Breast epithelium (tissue), 4 donors: ENCODE measurements around the gene MTMR8. TPM values are rescaled to one million over a fixed set of nuclear protein-coding genes. Genes with fewer than 3 reads are reported as not detected.

Source experiments
- DNase-seq, 2 donors: peaks; one replicate each; pipeline ENCODE4 v3.0.0-alpha.2; 2019; ENCODE audit warnings: low spot score in 2 of 2
- H3K27ac ChIP-seq, 2 donors: fragments of 200-600 bp; sonication (generic) in 1 of 2; one replicate each; pipeline ENCODE4 v1.5.1; 2016 to 2019; ENCODE audit warnings: mild to moderate bottlenecking in 1 of 2
- H3K27me3 ChIP-seq, 2 donors: fragments of 200-600 bp; sonication (generic) in 1 of 2; one replicate each; pipeline versions ENCODE4 v1.5.1 to v1.6.0; 2017 to 2019; ENCODE audit warnings: control low read depth in 1 of 2, mild to moderate bottlenecking in 1 of 2
- H3K36me3 ChIP-seq: fragments of 200-600 bp; one replicate; pipeline ENCODE4 v1.5.1; 2019
- H3K4me1 ChIP-seq, 2 donors: fragments of 200-600 bp; sonication (generic); one replicate each; pipeline ENCODE4 v1.5.1; 2016 to 2019; ENCODE audit warnings: control low read depth in 1 of 2
- H3K4me3 ChIP-seq, 3 donors: fragments of 200-600 bp; sonication (generic); 1 replicate in 2 of 3; 2 replicates in 1 of 3; pipeline ENCODE4 v1.5.1; 2016 to 2019; ENCODE audit warnings: mild to moderate bottlenecking in 3 of 3, moderate library complexity in 2 of 3
- H3K9me3 ChIP-seq, 2 donors: fragments of 200-600 bp; sonication (generic) in 1 of 2; one replicate each; pipeline ENCODE4 v1.5.1; 2016 to 2019; ENCODE audit warnings: control low read depth in 1 of 2
- CTCF ChIP-seq, 3 donors: fragments of 450-650 bp; IDR thresholded peaks; one replicate each; pipeline ENCODE4 v1.5.1; 2016 to 2017; ENCODE audit warnings: antibody characterized with exemption in 3 of 3, mild to moderate bottlenecking in 3 of 3, moderate library complexity in 3 of 3
- POLR2A ChIP-seq: fragments of 450-650 bp; IDR thresholded peaks from one replicate; pipeline ENCODE4 v1.6.1; 2016; ENCODE audit warnings: antibody characterized with exemption, mild to moderate bottlenecking, moderate library complexity
- POLR2AphosphoS5 ChIP-seq, 3 donors: sonication (generic); formaldehyde crosslinking; IDR thresholded peaks; one replicate each; pipeline ENCODE4 v1.6.1; 2017; ENCODE audit warnings: antibody characterized with exemption in 3 of 3
- intact Hi-C: fragments of 100-400 bp; cut with DNase I; formaldehyde crosslinking; loops from one replicate; pipeline ENCODE4 v1.15.1; 2023; ENCODE audit warnings: low total_unique reads
- total RNA-seq, 3 donors: library from RNA; depleted of rRNA; stranded (reverse); fragments of >200 nt; gene quantifications; one replicate each; pipeline ENCODE4 v1.1.0, GENCODE V29; 2016

MTMR8 gene
- total RNA-seq, 3 donors from 2014 or later, result 0.96 to 3.6 (median 2.2) TPM

- no peak for DNase-seq
- no peak for TF ChIP-seq POLR2A
- TF ChIP-seq POLR2AphosphoS5 (IDR thresholded peaks at IDR 0.05), result no peak
- no peak for TF ChIP-seq CTCF (IDR thresholded peaks at IDR 0.05)
- Histone ChIP-seq H3K4me3 (no peak overlapping the region), H3K27me3 (peaks cover 0 to 6% of the 10 kb centered on the region in 2 donors), H3K36me3 (no peaks in the 10 kb centered on the region), H3K9me3 (no peaks in the 10 kb centered on the region), H3K4me1 (no peaks in the 10 kb centered on the region), H3K27ac (no peak overlapping the region)
- intact Hi-C loops, result no loop called here
Observed at GRCh38 chrX:64352081-64352480, 43.2 kb downstream of the MTMR8 start.

GRCh38 chrX:64350521-64350920, 44.7 kb downstream of the MTMR8 start:
- DNase-seq, result no peak
- no peak overlapping the region for H3K4me3 ChIP-seq
- no peak overlapping the region for H3K27ac ChIP-seq
- intact Hi-C loops, result no loop called here
- H3K4me1 ChIP-seq, result no peaks in the 10 kb centered on the region
- TF ChIP-seq POLR2A (no peak), CTCF (IDR thresholded peaks at IDR 0.05) (no peak)
- H3K27me3 ChIP-seq, result peaks cover 0 to 4% of the 10 kb centered on the region in 2 donors
- H3K9me3 ChIP-seq, result no peaks in the 10 kb centered on the region
- H3K36me3 ChIP-seq, result no peaks in the 10 kb centered on the region

GRCh38 chrX:64350047-64350446, 45.2 kb downstream of the MTMR8 start:
- intact Hi-C loops, result no loop called here
- no peak for DNase-seq
- TF ChIP-seq POLR2A, result no peak
- no peak for TF ChIP-seq CTCF (IDR thresholded peaks at IDR 0.05)
- no peak for TF ChIP-seq POLR2AphosphoS5 (IDR thresholded peaks at IDR 0.05)
- Histone ChIP-seq H3K4me1 (no peaks in the 10 kb centered on the region), H3K27ac (no peak overlapping the region), H3K9me3 (no peaks in the 10 kb centered on the region), H3K36me3 (no peaks in the 10 kb centered on the region), H3K27me3 (peaks cover 0 to 4% of the 10 kb centered on the region in 2 donors), H3K4me3 (no peak overlapping the region)

- H3K27ac ChIP-seq, result no peak overlapping the region
- H3K4me3 ChIP-seq, result no peak overlapping the region
- peaks cover 0 to 4% of the 10 kb centered on the region in 2 donors for H3K27me3 ChIP-seq
- TF ChIP-seq CTCF (IDR thresholded peaks at IDR 0.05), result no peak
- no peak for TF ChIP-seq POLR2AphosphoS5 (IDR thresholded peaks at IDR 0.05)
- TF ChIP-seq POLR2A, result no peak
- no peaks in the 10 kb centered on the region for H3K9me3 ChIP-seq
- DNase-seq, result no peak
- intact Hi-C loops, result no loop called here
- no peaks in the 10 kb centered on the region for H3K4me1 ChIP-seq
- no peaks in the 10 kb centered on the region for H3K36me3 ChIP-seq
Observed at GRCh38 chrX:64342811-64343210, 52.4 kb downstream of the MTMR8 start.

GRCh38 chrX:64338296-64338695, 57.0 kb downstream of the MTMR8 start:
- Histone ChIP-seq H3K27ac (no peak overlapping the region), H3K27me3 (peaks cover 0 to 15% of the 10 kb centered on the region in 2 donors), H3K4me3 (no peak overlapping the region), H3K4me1 (no peaks in the 10 kb centered on the region), H3K9me3 (no peaks in the 10 kb centered on the region), H3K36me3 (no peaks in the 10 kb centered on the region)
- intact Hi-C loops, result no loop called here
- TF ChIP-seq CTCF (IDR thresholded peaks at IDR 0.05), result no peak
- no peak for DNase-seq
